Activated CD4-positive, alpha-beta memory T cell treated with anti-CD3 and anti-CD28 coated beads, Interleukin-2, amount 10 ng/mL, durations not matched to agents 7 days and 5 days (primary cell): ENCODE data around the gene DHX9. TPM values are rescaled to one million over a fixed set of nuclear protein-coding genes. Genes with fewer than 3 reads are reported as not detected.
A peak's percentile ranks its signal among the peaks of the same experiment; 100 is the strongest.

Experiments
- CTCF ChIA-PET: fragments of 350-600 bp; sonication (Branson Sonifier 250); formaldehyde crosslinking; loops from one replicate; lab custom pipeline; 2021; ENCODE audit warnings: antibody characterized with exemption, inconsistent platforms; lab: Charles Lee
- POLR2A ChIA-PET: fragments of 350-600 bp; sonication (Branson Sonifier 250); formaldehyde crosslinking; loops from one replicate; lab custom pipeline; 2021; ENCODE audit warnings: antibody characterized with exemption; lab: Charles Lee
- DNase-seq: peaks from one replicate; pipeline ENCODE4 v3.0.0-alpha.2; 2020
- H3K27ac Mint-ChIP-seq: one replicate; pipeline ENCODE4 v1.8.0; 2021; ENCODE audit warnings: mild to moderate bottlenecking, mixed read lengths
- H3K27me3 Mint-ChIP-seq: one replicate; pipeline ENCODE4 v1.8.0; 2021; ENCODE audit warnings: mixed read lengths
- H3K36me3 Mint-ChIP-seq: one replicate; pipeline ENCODE4 v1.8.0; 2021; ENCODE audit warnings: low read depth, mixed read lengths
- H3K4me1 Mint-ChIP-seq: one replicate; pipeline ENCODE4 v1.8.0; 2021; ENCODE audit warnings: mixed read lengths
- H3K4me3 Mint-ChIP-seq: one replicate; pipeline ENCODE4 v1.8.0; 2021; ENCODE audit warnings: mild to moderate bottlenecking, mixed read lengths
- H3K9me3 Mint-ChIP-seq: one replicate; pipeline ENCODE4 v1.8.0; 2021; ENCODE audit warnings: mixed read lengths
- total RNA-seq, 2 experiments: library from RNA; stranded (reverse); gene quantifications; one replicate each; pipeline ENCODE4 v1.2.3, GENCODE V29; 2021

DHX9 gene
- total RNA-seq, 2 experiments from 2014 or later, result 163 to 171 TPM

- no peaks in the 10 kb centered on the region for H3K4me1 Mint-ChIP-seq
- H3K27me3 Mint-ChIP-seq, result no peaks in the 10 kb centered on the region
- ChIA-PET POLR2A (no interaction called here), CTCF (no interaction called here)
- DNase-seq, result no peak
- H3K4me3 Mint-ChIP-seq, result no peak overlapping the region
- H3K9me3 Mint-ChIP-seq, result no peaks in the 10 kb centered on the region
- no peak overlapping the region for H3K27ac Mint-ChIP-seq
- no peaks in the 10 kb centered on the region for H3K36me3 Mint-ChIP-seq
Measured at GRCh38 chr1:182811975-182812722, 27.0 kb upstream of the DHX9 start.

- Mint-ChIP-seq H3K4me3 (no peak overlapping the region), H3K9me3 (no peaks in the 10 kb centered on the region), H3K4me1 (no peaks in the 10 kb centered on the region), H3K27ac (no peak overlapping the region), H3K27me3 (no peaks in the 10 kb centered on the region), H3K36me3 (peaks cover 3% of the 10 kb centered on the region)
- CTCF ChIA-PET, result no interaction called here
- POLR2A ChIA-PET, result no interaction called here
- DNase-seq, result no peak
Measured at GRCh38 chr1:182816863-182817262, 22.3 kb upstream of the DHX9 start.

GRCh38 chr1:182817802-182818201, 21.3 kb upstream of the DHX9 start:
- ChIA-PET CTCF (no interaction called here), POLR2A (no interaction called here)
- no peak for DNase-seq

GRCh38 chr1:182823220-182823619, 15.9 kb upstream of the DHX9 start:
- Mint-ChIP-seq H3K9me3 (no peaks in the 10 kb centered on the region), H3K4me1 (no peaks in the 10 kb centered on the region), H3K27me3 (no peaks in the 10 kb centered on the region), H3K4me3 (no peak overlapping the region), H3K27ac (no peak overlapping the region), H3K36me3 (peaks cover 2% of the 10 kb centered on the region)
- ChIA-PET POLR2A (no interaction called here), CTCF (no interaction called here)
- no peak for DNase-seq

More at GRCh38 chr1:182817802-182818201, 21.3 kb upstream of the DHX9 start:
- H3K27ac Mint-ChIP-seq, result no peak overlapping the region
- H3K4me1 Mint-ChIP-seq, result no peaks in the 10 kb centered on the region
- H3K4me3 Mint-ChIP-seq, result no peak overlapping the region
- H3K9me3 Mint-ChIP-seq, result no peaks in the 10 kb centered on the region
- H3K27me3 Mint-ChIP-seq, result no peaks in the 10 kb centered on the region
- H3K36me3 Mint-ChIP-seq, result peaks cover 3% of the 10 kb centered on the region

GRCh38 chr1:182826892-182827291, 12.3 kb upstream of the DHX9 start:
- Mint-ChIP-seq H3K27me3 (peaks cover 1% of the 10 kb centered on the region), H3K36me3 (no peaks in the 10 kb centered on the region), H3K9me3 (no peaks in the 10 kb centered on the region), H3K27ac (no peak overlapping the region), H3K4me1 (no peaks in the 10 kb centered on the region), H3K4me3 (no peak overlapping the region)
- no peak for DNase-seq
- ChIA-PET CTCF (no interaction called here), POLR2A (no interaction called here)

GRCh38 chr1:182829285-182829932, 9.7 kb upstream of the DHX9 start:
- Mint-ChIP-seq H3K36me3 (no peaks in the 10 kb centered on the region), H3K4me3 (no peak overlapping the region), H3K9me3 (no peaks in the 10 kb centered on the region), H3K4me1 (no peaks in the 10 kb centered on the region), H3K27ac (no peak overlapping the region), H3K27me3 (peaks cover 3% of the 10 kb centered on the region)
- ChIA-PET CTCF (interaction anchor here (1.1 kb wide), 1 partner anchor 45 kb away, joined by 3 read pairs; no protein-coding TSS in a partner anchor), POLR2A (no interaction called here)
- no peak for DNase-seq

GRCh38 chr1:182833271-182833670, 5.9 kb upstream of the DHX9 start:
- no peak overlapping the region for H3K27ac Mint-ChIP-seq
- ChIA-PET CTCF (no interaction called here), POLR2A (no interaction called here)
- no peaks in the 10 kb centered on the region for H3K9me3 Mint-ChIP-seq
- DNase-seq, result no peak
- peaks cover 2% of the 10 kb centered on the region for H3K4me1 Mint-ChIP-seq
- no peaks in the 10 kb centered on the region for H3K36me3 Mint-ChIP-seq
- no peak overlapping the region for H3K4me3 Mint-ChIP-seq
- H3K27me3 Mint-ChIP-seq, result peaks cover 3% of the 10 kb centered on the region

- Mint-ChIP-seq H3K27me3 (peaks cover 3% of the 10 kb centered on the region), H3K27ac (no peak overlapping the region), H3K36me3 (no peaks in the 10 kb centered on the region), H3K4me1 (peaks cover 6% of the 10 kb centered on the region), H3K4me3 (no peak overlapping the region), H3K9me3 (no peaks in the 10 kb centered on the region)
- POLR2A ChIA-PET, result no interaction called here
- no peak for DNase-seq
- CTCF ChIA-PET, result no interaction called here
Measured at GRCh38 chr1:182834326-182834725, 4.8 kb upstream of the DHX9 start.

GRCh38 chr1:182835806-182836205, 3.3 kb upstream of the DHX9 start:
- H3K4me3 Mint-ChIP-seq, result no peak overlapping the region
- POLR2A ChIA-PET, result no interaction called here

GRCh38 chr1:182841368-182841988, 2.3 kb downstream of the DHX9 start:
- ChIA-PET CTCF (interaction anchor here (1.2 kb wide), 1 partner anchor 20 kb away, joined by 3 read pairs; no protein-coding TSS in a partner anchor), POLR2A (interaction anchor here (3.6 kb wide), 1 partner anchor 253 kb away, joined by 13 read pairs; the partner anchor contains the start of gene RNASEL)
- peak overlapping the region; percentile 94 for H3K27ac Mint-ChIP-seq
- no peaks in the 10 kb centered on the region for H3K27me3 Mint-ChIP-seq
- peak overlapping the region; percentile 96 for H3K4me3 Mint-ChIP-seq
- H3K36me3 Mint-ChIP-seq, result peaks cover 58% of the 10 kb centered on the region
- H3K4me1 Mint-ChIP-seq, result peaks cover 62% of the 10 kb centered on the region
- H3K9me3 Mint-ChIP-seq, result no peaks in the 10 kb centered on the region
- DNase-seq, result no peak

More at GRCh38 chr1:182835806-182836205, 3.3 kb upstream of the DHX9 start:
- no peaks in the 10 kb centered on the region for H3K9me3 Mint-ChIP-seq
- H3K4me1 Mint-ChIP-seq, result peaks cover 11% of the 10 kb centered on the region
- CTCF ChIA-PET, result no interaction called here
- H3K27me3 Mint-ChIP-seq, result peaks cover 1% of the 10 kb centered on the region
- H3K36me3 Mint-ChIP-seq, result peaks cover 11% of the 10 kb centered on the region
- H3K27ac Mint-ChIP-seq, result no peak overlapping the region
- no peak for DNase-seq

- Mint-ChIP-seq H3K9me3 (no peaks in the 10 kb centered on the region), H3K36me3 (peaks cover 65% of the 10 kb centered on the region), H3K27ac (no peak overlapping the region), H3K27me3 (no peaks in the 10 kb centered on the region), H3K4me1 (peaks cover 68% of the 10 kb centered on the region), H3K4me3 (peak overlapping the region; percentile 96)
- ChIA-PET CTCF (no interaction called here), POLR2A (no interaction called here)
- DNase-seq, result no peak
Measured at GRCh38 chr1:182842265-182842664, 3.1 kb downstream of the DHX9 start.

GRCh38 chr1:182845379-182845778, 6.2 kb downstream of the DHX9 start:
- DNase-seq, result no peak
- H3K4me1 Mint-ChIP-seq, result peaks cover 90% of the 10 kb centered on the region
- H3K4me3 Mint-ChIP-seq, result no peak overlapping the region
- no peaks in the 10 kb centered on the region for H3K27me3 Mint-ChIP-seq
- POLR2A ChIA-PET, result interaction anchor here (2.4 kb wide), 1 partner anchor 43 kb away, joined by 9 read pairs; no protein-coding TSS in a partner anchor
- no peaks in the 10 kb centered on the region for H3K9me3 Mint-ChIP-seq
- peak overlapping the region; percentile 59 for H3K27ac Mint-ChIP-seq
- CTCF ChIA-PET, result no interaction called here
- peaks cover 90% of the 10 kb centered on the region for H3K36me3 Mint-ChIP-seq

- Mint-ChIP-seq H3K4me3 (no peak overlapping the region), H3K36me3 (peaks cover 89% of the 10 kb centered on the region), H3K27ac (no peak overlapping the region)
Measured at GRCh38 chr1:182845894-182846293, 6.7 kb downstream of the DHX9 start.

More at GRCh38 chr1:182845894-182846293, 6.7 kb downstream of the DHX9 start:
- Mint-ChIP-seq H3K9me3 (no peaks in the 10 kb centered on the region), H3K27me3 (no peaks in the 10 kb centered on the region), H3K4me1 (peaks cover 89% of the 10 kb centered on the region)
- POLR2A ChIA-PET, result interaction anchor here (2.4 kb wide), 1 partner anchor 43 kb away, joined by 9 read pairs; no protein-coding TSS in a partner anchor
- CTCF ChIA-PET, result no interaction called here
- no peak for DNase-seq
